Mesendoderm (in vitro differentiated cells): ENCODE measurements around the gene NEUROD1.

Experiments used
- DNase-seq: peaks from one replicate; pipeline ENCODE4 v3.0.0; 2013
- H2AK5ac ChIP-seq: 2 replicates; pipeline ENCODE4 v1.6.1; 2013; ENCODE audit warnings: low read length, inconsistent platforms
- H2BK120ac ChIP-seq: 2 replicates; pipeline ENCODE4 v1.6.1; 2013; ENCODE audit warnings: low read depth, mild to moderate bottlenecking, low read length, moderate library complexity, mixed read lengths
- H2BK15ac ChIP-seq: replicated peaks from 2 replicates; pipeline ENCODE4 v1.6.1; 2013; ENCODE audit warnings: low read depth, mild to moderate bottlenecking, moderate library complexity
- H2BK5ac ChIP-seq: 2 replicates; pipeline ENCODE4 v1.6.1; 2013; ENCODE audit warnings: low read length, inconsistent platforms
- H3K18ac ChIP-seq: 2 replicates; pipeline ENCODE4 v1.6.1; 2013; ENCODE audit warnings: mild to moderate bottlenecking, low read length, mixed read lengths
- H3K23ac ChIP-seq: one replicate; pipeline ENCODE4 v1.6.1; 2013; ENCODE audit warnings: low read length
- H3K27ac ChIP-seq: 2 replicates; pipeline ENCODE4 v1.5.1; 2013; ENCODE audit warnings: low read depth, mild to moderate bottlenecking, inconsistent platforms, low read length, moderate library complexity
- H3K27me3 ChIP-seq: 2 replicates; pipeline ENCODE4 v1.6.1; 2013; ENCODE audit warnings: low read length, control low read depth, mild to moderate bottlenecking, inconsistent platforms; ENCODE audit not compliant: insufficient read depth, poor library complexity
- H3K36me3 ChIP-seq: 2 replicates; pipeline ENCODE4 v1.6.1; 2013; ENCODE audit warnings: low read length, inconsistent platforms; ENCODE audit not compliant: control insufficient read depth, insufficient read depth
- H3K4ac ChIP-seq: one replicate; pipeline ENCODE4 v1.6.1; 2013; ENCODE audit warnings: low read depth, mild to moderate bottlenecking, low read length, moderate library complexity
- H3K4me1 ChIP-seq: 2 replicates; pipeline ENCODE4 v1.6.1; 2013; ENCODE audit warnings: low read depth, low read length, inconsistent platforms; ENCODE audit not compliant: control insufficient read depth
- H3K4me2 ChIP-seq: 2 replicates; pipeline ENCODE4 v1.6.1; 2013; ENCODE audit warnings: low read length
- H3K4me3 ChIP-seq: 2 replicates; pipeline ENCODE4 v1.5.1; 2013; ENCODE audit warnings: mild to moderate bottlenecking, low read length
- H3K56ac ChIP-seq: one replicate; pipeline ENCODE4 v1.6.1; 2013; ENCODE audit warnings: low read length
- H3K79me1 ChIP-seq: 2 replicates; pipeline ENCODE4 v1.6.1; 2013; ENCODE audit warnings: low read length, inconsistent platforms
- H3K79me2 ChIP-seq: 2 replicates; pipeline ENCODE4 v1.6.1; 2013; ENCODE audit warnings: mild to moderate bottlenecking, low read length; ENCODE audit not compliant: control insufficient read depth, insufficient read depth
- H3K9ac ChIP-seq: 2 replicates; pipeline ENCODE4 v1.6.1; 2013; ENCODE audit warnings: low read length, inconsistent platforms
- H4K5ac ChIP-seq: one replicate; pipeline ENCODE4 v1.6.1; 2013; ENCODE audit warnings: low read length
- H4K8ac ChIP-seq: one replicate; pipeline ENCODE4 v1.6.1; 2013; ENCODE audit warnings: low read depth, mild to moderate bottlenecking, control low read depth, low read length, moderate library complexity
- WGBS: extraction: QIAGEN DNeasy Blood & Tissue Kit; methylation state at CpG from one replicate; pipeline ENCODE4 v1.1.7; 2013; ENCODE audit warnings: low lambda C conversion rate, missing lambda C conversion rate; ENCODE audit not compliant: insufficient coverage; ENCODE audit errors: extremely low coverage; 5-methylcytosine and 5-hydroxymethylcytosine counted together

The NEUROD1 gene

DNA sequence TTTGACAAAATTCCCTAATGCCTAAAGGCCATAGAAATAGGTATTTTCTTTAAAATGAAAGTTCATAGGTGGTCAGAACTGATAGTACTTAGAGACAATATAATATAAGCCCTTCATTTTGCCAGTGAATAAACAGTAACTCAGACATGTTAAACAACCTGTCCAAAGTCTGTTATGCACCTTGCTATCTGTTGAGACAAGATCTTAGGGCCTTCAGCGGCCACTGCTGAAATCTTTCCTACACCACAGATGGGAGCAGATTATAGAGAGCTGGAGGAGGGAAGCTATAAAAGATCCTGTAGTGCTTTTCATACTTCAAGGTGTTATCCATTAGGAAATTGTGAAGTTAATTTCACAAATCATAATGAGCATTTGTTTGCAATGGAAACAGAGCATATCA lies 37.2 kb downstream of the NEUROD1 start:
- no peak overlapping the region for H2BK15ac ChIP-seq
- H3K36me3 ChIP-seq: no peaks in the 10 kb centered on the region
- H2BK120ac ChIP-seq: no peak overlapping the region
- no peak for DNase-seq
- H2AK5ac ChIP-seq: no peak overlapping the region
- no peaks in the 10 kb centered on the region for H3K79me2 ChIP-seq
- H4K8ac ChIP-seq: no peak overlapping the region
- no peak overlapping the region for H4K5ac ChIP-seq
- H3K4ac ChIP-seq: no peak overlapping the region
- H3K27me3 ChIP-seq: no peaks in the 10 kb centered on the region
- no peak overlapping the region for H3K4me3 ChIP-seq
- WGBS: no CpG with 5 or more reads among the region's 1 CpG
- H3K79me1 ChIP-seq: no peaks in the 10 kb centered on the region
- H3K4me2 ChIP-seq: no peak overlapping the region
- no peak overlapping the region for H2BK5ac ChIP-seq
- H3K9ac ChIP-seq: no peak overlapping the region
- no peak overlapping the region for H3K23ac ChIP-seq
- no peak overlapping the region for H3K56ac ChIP-seq
- no peak overlapping the region for H3K18ac ChIP-seq
- H3K4me1 ChIP-seq: no peaks in the 10 kb centered on the region
- H3K27ac ChIP-seq: no peak overlapping the region

DNA sequence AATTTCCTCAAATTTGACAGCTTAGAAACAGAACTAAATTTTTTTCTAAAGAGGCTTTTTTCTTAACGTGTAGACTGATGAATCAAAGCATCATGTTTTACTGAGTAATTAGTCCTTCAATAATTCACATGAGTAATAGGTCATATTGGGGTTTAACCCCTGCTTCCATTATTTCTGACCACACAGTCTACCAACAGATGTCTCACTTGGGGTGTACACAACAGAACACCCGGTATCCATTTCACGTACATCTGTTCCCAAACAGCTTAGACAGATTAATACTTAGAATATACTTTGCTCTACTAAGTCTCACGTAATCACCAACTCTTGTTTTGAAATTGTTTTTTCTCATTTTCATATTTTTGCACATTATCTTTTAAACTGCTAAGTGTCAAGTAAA lies 38.2 kb downstream of the NEUROD1 start:
- Histone ChIP-seq H2BK5ac (no peak overlapping the region), H3K4me1 (no peaks in the 10 kb centered on the region), H3K18ac (no peak overlapping the region), H3K4ac (no peak overlapping the region), H3K4me2 (no peak overlapping the region), H3K36me3 (no peaks in the 10 kb centered on the region), H4K5ac (no peak overlapping the region), H2AK5ac (no peak overlapping the region), H3K79me2 (no peaks in the 10 kb centered on the region), H2BK15ac (no peak overlapping the region), H3K4me3 (no peak overlapping the region), H3K9ac (no peak overlapping the region), H2BK120ac (no peak overlapping the region), H3K27me3 (no peaks in the 10 kb centered on the region), H3K23ac (no peak overlapping the region), H3K79me1 (no peaks in the 10 kb centered on the region), H4K8ac (no peak overlapping the region), H3K56ac (no peak overlapping the region), H3K27ac (no peak overlapping the region)
- no peak for DNase-seq
- no CpG with 5 or more reads among the region's 4 CpGs for WGBS

DNA sequence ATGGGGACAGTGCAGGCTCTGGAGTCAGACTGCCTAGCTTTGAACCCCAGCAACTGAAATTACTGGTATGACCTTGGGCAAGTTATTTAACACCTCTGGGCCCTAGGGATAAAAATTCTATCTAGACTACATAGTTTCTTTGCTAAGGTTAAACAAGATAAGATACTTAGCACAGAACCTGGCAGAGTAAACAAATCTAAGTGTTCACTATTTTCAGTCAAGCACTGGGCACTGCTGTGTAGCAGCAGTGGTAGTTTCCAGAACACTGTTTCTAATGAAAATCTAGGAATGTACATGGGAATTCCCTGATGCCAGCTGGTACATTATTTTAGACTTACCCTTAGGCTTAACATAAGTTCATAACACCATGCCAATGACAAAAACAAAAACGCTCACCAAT lies 40.6 kb downstream of the NEUROD1 start:
- H4K5ac ChIP-seq: no peak overlapping the region
- no peak overlapping the region for H3K4me3 ChIP-seq
- no peak for DNase-seq
- no peaks in the 10 kb centered on the region for H3K79me1 ChIP-seq
- H2BK15ac ChIP-seq: no peak overlapping the region
- no peak overlapping the region for H2AK5ac ChIP-seq
- no peak overlapping the region for H3K4ac ChIP-seq
- H2BK5ac ChIP-seq: no peak overlapping the region
- no peak overlapping the region for H3K56ac ChIP-seq
- no peak overlapping the region for H3K18ac ChIP-seq
- H3K4me1 ChIP-seq: no peaks in the 10 kb centered on the region
- no peak overlapping the region for H4K8ac ChIP-seq
- no peaks in the 10 kb centered on the region for H3K36me3 ChIP-seq
- H2BK120ac ChIP-seq: no peak overlapping the region
- H3K23ac ChIP-seq: no peak overlapping the region
- no peak overlapping the region for H3K4me2 ChIP-seq
- no peak overlapping the region for H3K9ac ChIP-seq
- no peaks in the 10 kb centered on the region for H3K79me2 ChIP-seq
- no peak overlapping the region for H3K27ac ChIP-seq
- no CpG with 5 or more reads among the region's 1 CpG for WGBS
- H3K27me3 ChIP-seq: no peaks in the 10 kb centered on the region

DNA sequence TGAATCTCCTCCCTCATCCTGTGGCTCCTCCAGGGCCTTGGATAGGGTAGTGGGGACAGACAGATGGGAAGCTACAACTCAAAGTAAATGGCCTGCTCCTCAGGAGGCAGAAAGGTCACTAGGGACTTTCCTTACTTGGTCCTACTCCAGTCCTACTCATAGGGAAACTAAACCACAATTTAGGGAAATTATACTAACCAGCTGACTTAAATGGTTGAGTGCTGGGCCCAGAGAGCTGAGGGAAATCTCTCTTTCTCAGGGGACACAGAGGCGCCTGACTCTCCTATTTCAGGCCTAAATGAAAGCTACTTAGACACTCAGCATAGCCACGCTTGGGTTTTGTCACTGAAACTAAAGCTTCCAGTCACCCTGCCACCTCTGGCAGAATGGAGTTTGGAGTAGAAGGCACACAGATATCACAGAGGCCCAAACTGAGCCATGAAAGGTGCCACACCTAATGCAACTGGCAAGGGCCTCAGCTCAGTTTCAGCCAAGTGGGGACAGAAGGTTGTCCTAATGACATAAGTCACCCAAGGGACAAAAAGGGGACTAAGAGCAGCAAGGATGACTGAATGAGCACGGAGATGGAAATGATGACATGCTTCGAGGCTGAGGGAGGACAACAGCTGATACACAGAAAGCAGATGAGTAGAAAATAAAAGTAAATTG lies 47.5 kb downstream of the NEUROD1 start:
- Histone ChIP-seq H2BK5ac (no peak overlapping the region), H3K4me1 (no peaks in the 10 kb centered on the region), H4K5ac (no peak overlapping the region), H2BK120ac (no peak overlapping the region), H3K79me1 (no peaks in the 10 kb centered on the region), H3K4ac (no peak overlapping the region), H3K23ac (no peak overlapping the region), H3K4me3 (no peak overlapping the region), H3K56ac (no peak overlapping the region), H3K27me3 (no peaks in the 10 kb centered on the region), H2BK15ac (no peak overlapping the region), H3K79me2 (no peaks in the 10 kb centered on the region), H3K18ac (no peak overlapping the region), H2AK5ac (no peak overlapping the region), H4K8ac (no peak overlapping the region), H3K27ac (no peak overlapping the region), H3K9ac (no peak overlapping the region), H3K36me3 (no peaks in the 10 kb centered on the region), H3K4me2 (no peak overlapping the region)
- no peak for DNase-seq
- WGBS: no CpG with 5 or more reads among the region's 4 CpGs

DNA sequence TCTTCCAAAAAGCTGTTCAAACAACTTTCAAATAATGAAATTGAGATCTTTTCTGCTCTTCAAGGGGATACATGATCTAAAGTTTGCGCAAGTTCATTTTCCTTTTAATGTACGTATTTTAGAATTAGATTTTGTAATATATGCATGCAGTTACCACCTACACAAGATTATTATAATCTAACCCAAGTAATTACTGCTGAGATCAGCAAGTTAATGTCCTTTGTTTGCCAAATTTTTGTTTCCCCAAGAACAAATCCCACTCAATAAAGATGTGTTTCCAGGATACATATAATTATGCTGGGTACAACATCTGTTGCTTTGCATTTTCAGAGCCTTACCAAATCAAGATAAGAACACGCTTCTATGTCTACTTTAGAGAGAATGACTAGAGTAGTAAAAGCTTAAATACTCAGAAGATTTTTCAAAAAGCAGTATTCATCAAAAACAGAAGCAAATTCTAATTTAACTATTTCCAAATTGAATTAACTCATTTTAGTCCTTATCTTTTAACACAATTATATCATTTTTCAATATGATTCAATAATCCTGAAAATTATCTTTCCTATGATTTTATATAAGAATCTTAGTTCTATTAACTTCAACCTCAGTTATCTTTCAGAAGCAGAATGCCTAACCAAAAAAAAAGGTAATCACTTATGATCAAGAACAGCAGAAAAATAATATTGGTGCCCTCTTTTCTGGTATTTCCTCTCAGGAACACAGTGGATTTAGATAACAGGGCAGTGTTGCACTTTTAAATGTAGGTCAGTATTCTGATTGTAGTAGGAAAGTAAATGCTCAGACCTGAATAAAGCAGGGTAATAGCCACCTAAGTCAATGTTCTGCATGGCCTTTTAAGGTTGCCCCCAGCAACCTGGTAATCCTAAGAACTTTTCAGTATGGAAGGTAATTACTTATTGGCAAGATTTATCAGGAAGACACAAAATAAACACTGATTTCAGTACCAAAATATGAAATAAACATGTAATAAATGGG lies 51.4 kb downstream of the NEUROD1 start:
- Histone ChIP-seq H2AK5ac (no peak overlapping the region), H3K18ac (no peak overlapping the region), H3K36me3 (no peaks in the 10 kb centered on the region), H3K56ac (no peak overlapping the region), H3K4me1 (no peaks in the 10 kb centered on the region), H4K8ac (no peak overlapping the region), H3K9ac (no peak overlapping the region), H2BK120ac (no peak overlapping the region), H2BK5ac (no peak overlapping the region), H4K5ac (no peak overlapping the region), H3K27me3 (no peaks in the 10 kb centered on the region), H3K4ac (no peak overlapping the region), H3K4me2 (no peak overlapping the region), H3K79me2 (no peaks in the 10 kb centered on the region), H3K79me1 (no peaks in the 10 kb centered on the region), H3K23ac (no peak overlapping the region), H2BK15ac (no peak overlapping the region), H3K27ac (no peak overlapping the region), H3K4me3 (no peak overlapping the region)
- no peak for DNase-seq
- WGBS: no CpG with 5 or more reads among the region's 3 CpGs
